ENCODE results near the gene SH3BGR. TPM values are rescaled to one million over a fixed set of nuclear protein-coding genes. Genes with fewer than 3 reads are reported as not detected.

Gene SH3BGR
- total RNA-seq, 2 donors from 2014 or later, result 1.0 TPM; not detected in 1

DNA sequence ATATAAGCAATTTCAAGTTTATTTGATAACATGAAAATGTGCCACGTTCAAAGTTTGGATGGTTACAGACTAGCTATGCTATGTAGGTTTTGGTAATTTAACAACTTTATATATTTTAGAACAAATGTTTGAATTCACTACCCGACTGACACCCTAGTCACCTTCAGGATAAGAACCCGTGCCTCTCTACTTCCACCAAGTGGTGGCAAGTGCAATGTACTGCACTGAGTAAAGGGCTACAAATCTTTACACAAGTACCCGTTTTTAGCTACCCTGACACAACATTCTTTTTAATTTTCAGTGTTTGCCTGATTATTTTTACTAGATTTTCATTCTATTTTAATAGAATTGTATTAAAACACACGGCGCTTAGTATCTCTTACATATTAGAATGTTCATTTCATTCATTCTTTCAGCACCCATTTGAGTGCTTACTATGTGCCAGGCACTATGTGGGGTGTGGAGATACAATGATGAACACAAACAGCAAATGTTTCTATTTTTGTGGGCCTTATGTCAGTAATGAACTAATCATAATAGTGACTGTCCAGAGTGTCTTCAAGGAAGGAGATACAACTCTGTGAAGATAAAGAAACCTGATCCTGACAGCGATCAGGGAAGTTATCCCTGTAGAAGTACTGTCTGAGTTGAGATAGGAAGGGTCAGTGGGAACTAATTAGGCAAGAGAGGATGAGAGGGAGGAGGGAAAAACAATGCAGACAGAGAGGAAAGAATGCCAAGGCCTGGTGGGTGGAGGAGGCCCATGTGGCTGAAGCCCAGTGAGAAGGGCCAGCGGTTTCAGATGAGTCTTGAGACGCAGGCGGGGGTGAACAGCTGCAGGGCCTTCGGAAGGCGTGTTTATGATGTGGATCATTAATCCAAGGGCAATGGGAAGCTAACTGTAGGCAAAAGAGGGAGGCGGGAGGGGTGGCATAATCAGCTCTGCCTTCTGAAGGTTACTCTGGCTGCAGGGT is 10.0 kb upstream of the SH3BGR start:
- 45 to 48% methylated on average over 13 of the region's 13 CpGs for WGBS, 2 donors
- DNase-seq (peak in 3 of 4 donors; percentile 40 to 45 (median 41)), ATAC-seq (no peak)
- Histone ChIP-seq H3K27ac (no peak overlapping the region), H3K4me1 (peaks cover 6% of the 10 kb centered on the region), H3K9me3 (no peaks in the 10 kb centered on the region), H3K36me3 (replicated peaks in 1 of 2; ENCODE audit: insufficient read depth in 1 of 2, low read depth in 2 of 2) (no peaks in the 10 kb centered on the region), H3K4me3 (no peak overlapping the region), H3K27me3 (no peaks in the 10 kb centered on the region)
- TF ChIP-seq, protein P1, sequence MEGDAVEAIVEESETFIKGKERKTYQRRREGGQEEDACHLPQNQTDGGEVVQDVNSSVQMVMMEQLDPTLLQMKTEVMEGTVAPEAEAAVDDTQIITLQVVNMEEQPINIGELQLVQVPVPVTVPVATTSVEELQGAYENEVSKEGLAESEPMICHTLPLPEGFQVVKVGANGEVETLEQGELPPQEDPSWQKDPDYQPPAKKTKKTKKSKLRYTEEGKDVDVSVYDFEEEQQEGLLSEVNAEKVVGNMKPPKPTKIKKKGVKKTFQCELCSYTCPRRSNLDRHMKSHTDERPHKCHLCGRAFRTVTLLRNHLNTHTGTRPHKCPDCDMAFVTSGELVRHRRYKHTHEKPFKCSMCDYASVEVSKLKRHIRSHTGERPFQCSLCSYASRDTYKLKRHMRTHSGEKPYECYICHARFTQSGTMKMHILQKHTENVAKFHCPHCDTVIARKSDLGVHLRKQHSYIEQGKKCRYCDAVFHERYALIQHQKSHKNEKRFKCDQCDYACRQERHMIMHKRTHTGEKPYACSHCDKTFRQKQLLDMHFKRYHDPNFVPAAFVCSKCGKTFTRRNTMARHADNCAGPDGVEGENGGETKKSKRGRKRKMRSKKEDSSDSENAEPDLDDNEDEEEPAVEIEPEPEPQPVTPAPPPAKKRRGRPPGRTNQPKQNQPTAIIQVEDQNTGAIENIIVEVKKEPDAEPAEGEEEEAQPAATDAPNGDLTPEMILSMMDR (IDR thresholded peaks at IDR 0.05), result peak; percentile 53 to 75 (median 59)
- no peak for TF ChIP-seq POLR2A (IDR thresholded peaks at IDR 0.05)
- intact Hi-C loops (cut with DNase I), result no loop called here

DNA sequence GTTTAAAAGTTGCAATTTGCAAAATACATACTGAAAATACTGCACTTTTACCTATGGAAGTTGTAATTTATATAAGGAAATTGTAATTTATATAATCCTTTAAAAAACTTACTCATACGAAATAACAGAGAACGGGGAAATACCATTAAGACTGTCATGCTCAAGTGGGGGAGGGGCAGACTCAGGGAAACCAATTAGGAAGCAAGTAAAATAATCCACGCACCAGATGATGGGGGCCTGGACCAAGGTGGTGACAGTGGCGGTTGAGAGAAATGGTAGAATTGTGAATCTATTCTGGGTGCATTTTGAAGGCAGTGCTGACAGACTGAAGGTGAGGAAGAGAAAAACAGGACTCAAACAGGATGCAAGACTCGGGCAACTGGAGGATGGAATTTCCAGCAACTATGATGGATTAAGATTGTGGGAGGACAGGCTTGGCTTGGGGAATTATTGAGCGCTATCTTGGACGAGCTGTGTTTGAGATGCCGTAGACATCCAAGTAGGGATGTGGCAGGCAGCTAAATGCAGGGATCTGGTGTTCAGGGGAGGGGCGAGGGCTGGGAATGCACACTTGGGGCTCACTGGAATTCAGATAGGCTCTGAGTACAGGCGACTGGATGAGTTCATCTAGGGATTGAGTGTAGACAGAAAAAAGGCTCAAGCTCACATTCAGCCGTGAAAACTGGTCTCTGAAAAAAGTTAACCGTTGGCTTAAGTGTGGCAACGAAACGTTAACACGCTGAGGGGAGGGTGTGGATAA is 7.2 kb upstream of the SH3BGR start:
- H3K9me3 ChIP-seq, result no peaks in the 10 kb centered on the region
- intact Hi-C loops (cut with DNase I), result no loop called here
- ATAC-seq (no peak), DNase-seq (peak in 1 of 4 donors; percentile 10)
- no peaks in the 10 kb centered on the region for H3K27me3 ChIP-seq
- H3K36me3 ChIP-seq (replicated peaks in 1 of 2; ENCODE audit: insufficient read depth in 1 of 2, low read depth in 2 of 2), result no peaks in the 10 kb centered on the region
- H3K4me3 ChIP-seq, result peak overlapping the region; percentile 48 to 52
- peaks cover 6% of the 10 kb centered on the region for H3K4me1 ChIP-seq
- TF ChIP-seq, protein P1 (IDR thresholded peaks at IDR 0.05), result no peak
- TF ChIP-seq POLR2A (IDR thresholded peaks at IDR 0.05), result no peak
- peak overlapping the region in 3 of 4 donors; percentile 82 to 96 (median 91) for H3K27ac ChIP-seq
- 15 to 16% methylated on average over 15 of the region's 15 CpGs for WGBS, 2 donors

DNA sequence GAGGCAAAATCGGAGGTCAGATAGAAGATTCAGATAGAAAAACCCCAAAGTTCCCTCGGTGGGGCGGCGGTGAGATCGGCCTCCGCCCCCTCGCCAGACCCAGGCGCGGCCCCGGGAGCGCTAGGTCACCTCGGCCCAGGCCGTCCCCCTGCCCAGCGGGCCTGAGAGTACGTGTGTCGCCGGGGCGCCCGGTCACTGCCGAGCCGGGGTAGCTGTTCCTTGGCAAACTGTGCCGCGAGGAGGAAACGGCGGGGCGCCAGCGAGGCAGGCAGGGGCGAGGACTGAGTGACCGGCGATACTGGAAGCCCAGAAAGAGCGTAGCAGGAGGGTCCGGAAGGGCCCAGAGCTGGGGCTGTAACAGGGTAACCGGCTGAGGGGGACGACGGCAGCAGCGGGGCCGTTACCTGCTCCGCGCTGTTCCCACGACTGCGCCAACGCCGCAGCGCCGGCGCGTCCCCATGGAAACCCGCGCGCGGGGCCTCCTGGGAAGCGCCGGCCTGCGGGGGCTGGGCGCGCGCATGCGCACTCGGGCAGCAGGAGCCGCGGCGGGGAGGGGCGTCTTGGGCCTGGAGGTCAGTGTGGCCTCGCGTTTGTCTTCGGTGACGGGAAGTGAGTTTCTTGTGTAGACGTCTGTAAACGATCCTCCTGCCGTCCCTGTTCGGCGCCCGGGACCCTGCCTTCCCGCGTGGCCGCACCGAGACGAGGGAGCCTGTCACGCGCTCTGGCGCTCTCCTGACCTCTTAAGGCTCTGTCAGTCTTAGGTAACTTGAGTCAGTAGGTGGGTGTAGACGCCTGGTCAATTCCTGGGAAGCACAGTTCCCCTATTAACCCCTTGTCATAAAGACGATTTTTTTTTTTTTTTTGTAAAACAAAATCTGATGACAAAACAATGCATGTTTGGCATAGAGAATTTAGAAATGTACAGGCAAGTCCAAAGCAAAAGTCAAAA is 6.2 kb upstream of the SH3BGR start, which contains the start of gene LCA5L:
TSS of gene LCA5L (minus strand) at position 458 of the 949 bp plus-strand sequence. CDS start 17,285 bp downstream, outside the sequence.
- WGBS, 2 donors, result 0 to 1% methylated on average over 26 to 82 of the region's 83 CpGs
- intact Hi-C loops (cut with DNase I), result no loop called here
- H3K4me1 ChIP-seq, result peaks cover 11% of the 10 kb centered on the region
- no peaks in the 10 kb centered on the region for H3K27me3 ChIP-seq
- DNase-seq (peak; percentile 91 to 94 (median 94)), ATAC-seq (peak; percentile 95)
- H3K4me3 ChIP-seq, result peak within 1 kb of the TSS; percentile 48 to 52
- H3K27ac ChIP-seq, result peak within 1 kb of the TSS; percentile 82 to 96 (median 90)
- peak; percentile 46 to 80 (median 79) for TF ChIP-seq POLR2A (IDR thresholded peaks at IDR 0.05)
- TF ChIP-seq, protein P1 (IDR thresholded peaks at IDR 0.05), result peak in 2 of 7 experiments; percentile 25 to 35
- H3K9me3 ChIP-seq, result no peaks in the 10 kb centered on the region
- no peaks in the 10 kb centered on the region for H3K36me3 ChIP-seq (replicated peaks in 1 of 2; ENCODE audit: insufficient read depth in 1 of 2, low read depth in 2 of 2)

DNA sequence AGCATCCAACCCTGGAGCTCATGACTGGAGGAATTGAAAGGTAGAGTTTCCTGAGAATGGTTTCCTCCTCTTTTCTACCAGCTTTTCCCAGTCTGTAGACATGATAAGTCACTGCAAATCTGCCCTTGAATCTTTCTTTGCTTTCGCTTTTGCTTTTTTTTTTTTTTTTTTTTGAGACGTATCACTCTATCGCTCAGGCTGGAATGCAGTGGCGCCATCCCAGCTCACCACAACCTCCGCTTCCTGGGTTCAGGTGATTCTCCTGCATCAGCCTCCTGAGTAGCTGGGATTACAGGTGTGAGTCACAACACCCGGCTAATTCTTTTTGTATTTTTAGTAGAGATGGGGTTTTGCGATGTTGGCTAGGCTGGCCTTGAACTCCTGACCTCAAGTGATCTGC is 4.5 kb upstream of the SH3BGR start:
- WGBS, 2 donors, result 91 to 94% methylated on average over 7 of the region's 7 CpGs

More for the DNA sequence above, 4.5 kb upstream of the SH3BGR start:
- TF ChIP-seq, protein P1 (IDR thresholded peaks at IDR 0.05), result no peak
- TF ChIP-seq POLR2A (IDR thresholded peaks at IDR 0.05), result no peak
- Histone ChIP-seq H3K27me3 (no peaks in the 10 kb centered on the region), H3K9me3 (no peaks in the 10 kb centered on the region), H3K27ac (no peak overlapping the region), H3K36me3 (replicated peaks in 1 of 2; ENCODE audit: insufficient read depth in 1 of 2, low read depth in 2 of 2) (no peaks in the 10 kb centered on the region), H3K4me1 (peaks cover 13% of the 10 kb centered on the region), H3K4me3 (no peak overlapping the region)
- no peak for DNase-seq
- intact Hi-C loops (cut with DNase I), result no loop called here
- ATAC-seq, result no peak

All from body of pancreas (tissue), 4 donors.